Activated CD4-positive, alpha-beta T cell treated with anti-CD3 and anti-CD28 coated beads, Interleukin-2, Interleukin-4, amounts not matched to agents 100 ng/mL and 50 ng/mL, durations not matched to agents 16 hours and 8 hours (primary cell): ENCODE results near the gene DET1.
"Not testable (repeated sequence)": the region's sequence is repeated elsewhere in the genome, so short reads cannot be mapped to it uniquely, and the experiment has no call there.

Experiments
- DNase-seq: peaks from one replicate; pipeline ENCODE4 v3.0.0-alpha.2; 2020; ENCODE audit warnings: low spot score

Gene DET1

GRCh38 chr15:88540350-88540749 lies 6.1 kb downstream of the DET1 start:
- DNase-seq: not testable (repeated sequence)

GRCh38 chr15:88539441-88539840 lies 7.0 kb downstream of the DET1 start:
- no peak for DNase-seq

- no peak for DNase-seq
Observed at GRCh38 chr15:88538972-88539371, 7.5 kb downstream of the DET1 start.

GRCh38 chr15:88537591-88538317 lies 8.7 kb downstream of the DET1 start:
- DNase-seq: no peak

- no peak for DNase-seq
Observed at GRCh38 chr15:88535607-88536313, 10.7 kb downstream of the DET1 start.

- DNase-seq: no peak
Observed at GRCh38 chr15:88535100-88535499, 11.4 kb downstream of the DET1 start.

GRCh38 chr15:88533376-88533775 lies 13.1 kb downstream of the DET1 start:
- no peak for DNase-seq

GRCh38 chr15:88529021-88529630 lies 17.4 kb downstream of the DET1 start:
- no peak for DNase-seq

- no peak for DNase-seq
Observed at GRCh38 chr15:88526247-88526879, 20.1 kb downstream of the DET1 start.

- no peak for DNase-seq
Observed at GRCh38 chr15:88525418-88525817, 21.1 kb downstream of the DET1 start.

- DNase-seq: not testable (repeated sequence)
Observed at GRCh38 chr15:88524094-88524493, 22.4 kb downstream of the DET1 start.

- DNase-seq: no peak
Observed at GRCh38 chr15:88518903-88519302, 27.6 kb downstream of the DET1 start.

- no peak for DNase-seq
Observed at GRCh38 chr15:88513195-88513594, 33.3 kb downstream of the DET1 start.

GRCh38 chr15:88512601-88513000 lies 33.9 kb downstream of the DET1 start:
- DNase-seq: no peak

- no peak for DNase-seq
Observed at GRCh38 chr15:88512078-88512477, 34.4 kb downstream of the DET1 start.

- no peak for DNase-seq
Observed at GRCh38 chr15:88511161-88511560, 35.3 kb downstream of the DET1 start.

GRCh38 chr15:88509964-88510363 lies 36.5 kb downstream of the DET1 start:
- DNase-seq: no peak

GRCh38 chr15:88509321-88509720 lies 37.2 kb downstream of the DET1 start:
- no peak for DNase-seq

GRCh38 chr15:88506628-88507027 lies 39.9 kb downstream of the DET1 start:
- no peak for DNase-seq

- no peak for DNase-seq
Observed at GRCh38 chr15:88505721-88506120, 40.8 kb downstream of the DET1 start.

GRCh38 chr15:88504445-88504844 lies 42.0 kb downstream of the DET1 start:
- no peak for DNase-seq

- no peak for DNase-seq
Observed at GRCh38 chr15:88498996-88499395, 47.5 kb downstream of the DET1 start.
